Lower leg skin (tissue), 3 donors: ENCODE data around the gene TRABD.

Experiments used
- POLR2A ChIP-seq, 2 donors: fragments of 450-650 bp; IDR thresholded peaks; one replicate each; pipeline ENCODE4 v1.6.1; 2016 to 2017; ENCODE audit warnings: antibody characterized with exemption in 2 of 2, mild to moderate bottlenecking in 1 of 2, moderate library complexity in 1 of 2
- TF ChIP-seq, protein P1 (sequence below), 3 donors: fragments of 450-650 bp; IDR thresholded peaks; one replicate each; pipeline ENCODE4 v1.5.1; 2016; ENCODE audit warnings: antibody characterized with exemption in 3 of 3, mild to moderate bottlenecking in 3 of 3, moderate library complexity in 2 of 3

DNA sequence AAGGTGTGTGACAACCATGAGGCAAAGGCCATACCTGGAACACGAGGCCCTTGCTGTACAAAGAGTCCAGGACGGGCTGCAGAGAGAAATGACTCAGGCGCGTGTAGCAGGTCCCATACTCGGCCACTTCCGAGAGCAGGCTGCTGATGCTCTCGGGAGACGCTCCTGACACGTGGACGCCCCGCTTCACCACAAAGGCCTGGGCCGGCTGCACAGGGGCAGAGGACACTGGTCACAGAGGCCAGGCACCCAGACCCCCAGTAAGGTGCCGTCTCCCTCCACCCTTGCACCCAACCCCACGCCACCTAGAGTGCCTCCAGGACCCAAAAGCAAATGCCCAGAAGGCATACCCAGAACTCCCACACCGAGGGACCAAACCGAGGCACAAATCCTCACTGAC is 43.7 kb downstream of the TRABD start:
- TF ChIP-seq, protein P1, sequence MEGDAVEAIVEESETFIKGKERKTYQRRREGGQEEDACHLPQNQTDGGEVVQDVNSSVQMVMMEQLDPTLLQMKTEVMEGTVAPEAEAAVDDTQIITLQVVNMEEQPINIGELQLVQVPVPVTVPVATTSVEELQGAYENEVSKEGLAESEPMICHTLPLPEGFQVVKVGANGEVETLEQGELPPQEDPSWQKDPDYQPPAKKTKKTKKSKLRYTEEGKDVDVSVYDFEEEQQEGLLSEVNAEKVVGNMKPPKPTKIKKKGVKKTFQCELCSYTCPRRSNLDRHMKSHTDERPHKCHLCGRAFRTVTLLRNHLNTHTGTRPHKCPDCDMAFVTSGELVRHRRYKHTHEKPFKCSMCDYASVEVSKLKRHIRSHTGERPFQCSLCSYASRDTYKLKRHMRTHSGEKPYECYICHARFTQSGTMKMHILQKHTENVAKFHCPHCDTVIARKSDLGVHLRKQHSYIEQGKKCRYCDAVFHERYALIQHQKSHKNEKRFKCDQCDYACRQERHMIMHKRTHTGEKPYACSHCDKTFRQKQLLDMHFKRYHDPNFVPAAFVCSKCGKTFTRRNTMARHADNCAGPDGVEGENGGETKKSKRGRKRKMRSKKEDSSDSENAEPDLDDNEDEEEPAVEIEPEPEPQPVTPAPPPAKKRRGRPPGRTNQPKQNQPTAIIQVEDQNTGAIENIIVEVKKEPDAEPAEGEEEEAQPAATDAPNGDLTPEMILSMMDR (IDR thresholded peaks at IDR 0.05) = no peak
- TF ChIP-seq POLR2A (IDR thresholded peaks at IDR 0.05) = no peak
